ENCODE results near the gene CSNK1G3.

GRCh38 chr5:123543438-123543837, 31.5 kb downstream of the CSNK1G3 start:
- TF ChIP-seq SP1 (IDR thresholded peaks at IDR 0.05; ENCODE audit: low read depth) (no peak), POLR2A (IDR thresholded peaks at IDR 0.05; ENCODE audit: borderline replicate concordance, extremely low read depth, insufficient read depth, insufficient read length) (no peak), ZNF274 (IDR thresholded peaks at IDR 0.05; ENCODE audit: low read depth, low read length) (no peak), YY1 (IDR thresholded peaks at IDR 0.05; ENCODE audit: extremely low read depth, insufficient replicate concordance, low read depth, low read length) (no peak), CTCF (IDR thresholded peaks at IDR 0.05 in 2 of 3, conservative IDR thresholded peaks at IDR 0.05 in 1 of 3; ENCODE audit: borderline replicate concordance in 1 of 3, insufficient read depth in 1 of 3, low read depth in 2 of 3, low read length in 2 of 3) (no peak), RAD21 (IDR thresholded peaks at IDR 0.05; ENCODE audit: low read depth) (no peak), POLR2AphosphoS5 (IDR thresholded peaks at IDR 0.05; ENCODE audit: low read depth, low read length) (no peak), ATF3 (IDR thresholded peaks at IDR 0.05) (no peak), MAX (IDR thresholded peaks at IDR 0.05) (no peak), TCF7L2 (IDR thresholded peaks at IDR 0.05; ENCODE audit: borderline replicate concordance, extremely low read depth, insufficient read depth, insufficient read length) (no peak), SRF (IDR thresholded peaks at IDR 0.05; ENCODE audit: low read depth) (no peak), EZH2phosphoT487 (IDR thresholded peaks at IDR 0.05; ENCODE audit: borderline replicate concordance) (no peak), ZFX (IDR thresholded peaks at IDR 0.05) (no peak), EZH2 (IDR thresholded peaks at IDR 0.05) (no peak)

Data from HCT116 (cell line).